Activated T-cell treated with anti-CD3 and anti-CD28 coated beads, Interleukin-2, amount 50 U/mL, for 24 hours (primary cell): Measurements from ENCODE around the gene SYNGR2.
A peak's percentile ranks its signal among the peaks of the same experiment; 100 is the strongest.

Experiments
- DNase-seq: peaks from one replicate; pipeline ENCODE4 v3.0.0-alpha.2; 2020
- H3K27ac Mint-ChIP-seq: 2 replicates; pipeline ENCODE4 v1.8.0; 2020; ENCODE audit warnings: mild to moderate bottlenecking, mixed read lengths
- H3K27me3 Mint-ChIP-seq: 2 replicates; pipeline ENCODE4 v1.8.0; 2020; ENCODE audit warnings: mixed read lengths
- H3K36me3 Mint-ChIP-seq: 2 replicates; pipeline ENCODE4 v1.8.0; 2020; ENCODE audit warnings: low read depth, mixed read lengths
- H3K4me1 Mint-ChIP-seq: 2 replicates; pipeline ENCODE4 v1.8.0; 2020; ENCODE audit warnings: low read depth, mixed read lengths
- H3K4me3 Mint-ChIP-seq: 2 replicates; pipeline ENCODE4 v1.8.0; 2020; ENCODE audit warnings: mild to moderate bottlenecking, moderate library complexity, mixed read lengths
- H3K9me3 Mint-ChIP-seq: 2 replicates; pipeline ENCODE4 v1.8.0; 2020; ENCODE audit warnings: mixed read lengths

Gene SYNGR2

GRCh38 chr17:78126895-78127238 is 41.5 kb upstream of the SYNGR2 start:
- Mint-ChIP-seq H3K27ac (peak overlapping the region; percentile 92), H3K27me3 (no peaks in the 10 kb centered on the region), H3K4me1 (peaks cover 70% of the 10 kb centered on the region), H3K36me3 (peaks cover 53% of the 10 kb centered on the region), H3K4me3 (peak overlapping the region; percentile 89), H3K9me3 (no peaks in the 10 kb centered on the region)
- no peak for DNase-seq

GRCh38 chr17:78127239-78127887 is 41.0 kb upstream of the SYNGR2 start:
- peak; percentile 76 for DNase-seq
- peaks cover 48% of the 10 kb centered on the region for H3K36me3 Mint-ChIP-seq
- H3K4me1 Mint-ChIP-seq = peaks cover 65% of the 10 kb centered on the region
- peak overlapping the region; percentile 92 for H3K27ac Mint-ChIP-seq
- H3K27me3 Mint-ChIP-seq = no peaks in the 10 kb centered on the region
- peak overlapping the region; percentile 89 for H3K4me3 Mint-ChIP-seq
- H3K9me3 Mint-ChIP-seq = no peaks in the 10 kb centered on the region

DNA sequence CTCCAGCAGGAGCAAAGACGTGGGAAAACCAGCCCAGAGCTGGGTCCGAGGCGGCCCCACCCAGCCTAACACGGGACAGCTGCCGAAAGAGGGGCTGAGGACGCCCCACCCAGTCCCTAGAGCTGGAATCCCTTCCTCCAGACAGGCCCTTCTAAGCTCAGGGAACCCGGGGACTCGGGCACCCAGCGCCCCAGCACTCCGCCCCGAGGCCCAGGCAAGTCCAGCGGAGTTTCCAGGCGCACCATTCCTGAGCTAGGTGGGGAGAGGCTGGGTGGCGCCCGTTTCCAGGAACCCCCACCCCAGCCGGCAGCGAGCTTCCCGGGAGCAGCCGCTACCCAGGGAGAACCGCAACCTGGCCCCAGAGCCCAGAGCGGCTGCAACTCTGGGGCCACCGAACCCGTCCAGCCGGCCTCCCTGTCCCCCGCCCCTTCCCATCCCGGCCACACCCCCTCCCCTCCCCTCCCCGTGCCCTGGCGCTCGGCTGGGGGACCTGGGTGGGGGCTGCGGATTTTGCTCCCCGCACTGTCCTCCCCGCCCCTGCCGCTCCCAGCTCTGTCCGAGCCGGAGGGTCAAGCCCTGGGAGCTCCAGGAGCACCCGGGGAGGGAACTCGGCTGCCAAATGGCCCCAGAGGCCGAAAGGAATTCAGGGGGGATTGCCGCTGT is 40.4 kb upstream of the SYNGR2 start:
- peak; percentile 60 for DNase-seq
- H3K4me1 Mint-ChIP-seq = peaks cover 64% of the 10 kb centered on the region
- H3K36me3 Mint-ChIP-seq = peaks cover 47% of the 10 kb centered on the region
- H3K9me3 Mint-ChIP-seq = no peaks in the 10 kb centered on the region
- no peaks in the 10 kb centered on the region for H3K27me3 Mint-ChIP-seq
- peak overlapping the region; percentile 92 for H3K27ac Mint-ChIP-seq
- peak overlapping the region; percentile 89 for H3K4me3 Mint-ChIP-seq

- Mint-ChIP-seq H3K27me3 (no peaks in the 10 kb centered on the region), H3K4me1 (peaks cover 66% of the 10 kb centered on the region), H3K27ac (peak within 1 kb of the TSS; percentile 97), H3K4me3 (peak within 1 kb of the TSS; percentile 93), H3K9me3 (no peaks in the 10 kb centered on the region), H3K36me3 (peaks cover 47% of the 10 kb centered on the region)
- peak; percentile 76 for DNase-seq
Measured at GRCh38 chr17:78128551-78129350, 39.6 kb upstream of the SYNGR2 start, which contains the start of gene TMC6. Gene TMC6 (minus strand): TSS chr17:78128755. CDS start chr17:78126832, 1,923 bp downstream.

DNA sequence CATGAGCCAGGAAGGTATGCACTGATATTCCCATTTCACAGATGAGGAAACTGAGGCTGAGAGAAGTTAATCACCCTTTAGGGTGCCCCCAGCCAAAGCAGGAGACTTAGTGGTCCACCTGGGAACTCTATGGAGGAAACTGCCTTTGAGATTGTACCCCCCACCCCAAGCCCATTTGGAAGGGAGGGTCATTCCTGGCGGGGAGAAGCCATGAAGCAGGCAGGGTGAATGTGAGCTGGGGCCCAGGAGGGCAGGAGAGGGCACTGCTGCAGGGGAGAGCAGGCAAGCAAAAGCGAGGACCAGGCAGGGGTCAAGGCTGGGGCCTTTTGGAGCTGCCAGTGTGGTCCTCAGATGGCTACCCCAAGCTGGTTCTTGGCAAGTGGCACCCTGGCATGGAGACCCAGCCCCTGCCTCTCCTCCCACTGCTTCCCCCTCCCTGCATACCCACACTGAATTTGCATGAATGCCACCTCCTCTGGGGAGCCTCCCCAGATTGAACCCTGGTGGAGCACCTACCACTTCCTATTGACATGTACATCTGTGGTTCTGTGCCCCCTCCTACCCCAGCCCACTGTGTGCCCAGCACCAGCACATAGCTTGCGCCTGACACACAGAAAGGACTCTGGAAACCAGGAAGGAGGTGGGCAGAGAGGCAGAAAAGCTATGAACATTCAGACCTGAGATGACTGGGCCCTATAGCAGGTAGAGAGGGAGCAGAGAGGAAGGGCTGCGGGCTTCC is 38.9 kb upstream of the SYNGR2 start:
- peaks cover 66% of the 10 kb centered on the region for H3K4me1 Mint-ChIP-seq
- peak overlapping the region; percentile 97 for H3K27ac Mint-ChIP-seq
- H3K27me3 Mint-ChIP-seq = no peaks in the 10 kb centered on the region
- no peaks in the 10 kb centered on the region for H3K9me3 Mint-ChIP-seq
- peaks cover 47% of the 10 kb centered on the region for H3K36me3 Mint-ChIP-seq
- H3K4me3 Mint-ChIP-seq = peak overlapping the region; percentile 93
- peak; percentile 54 for DNase-seq

DNA sequence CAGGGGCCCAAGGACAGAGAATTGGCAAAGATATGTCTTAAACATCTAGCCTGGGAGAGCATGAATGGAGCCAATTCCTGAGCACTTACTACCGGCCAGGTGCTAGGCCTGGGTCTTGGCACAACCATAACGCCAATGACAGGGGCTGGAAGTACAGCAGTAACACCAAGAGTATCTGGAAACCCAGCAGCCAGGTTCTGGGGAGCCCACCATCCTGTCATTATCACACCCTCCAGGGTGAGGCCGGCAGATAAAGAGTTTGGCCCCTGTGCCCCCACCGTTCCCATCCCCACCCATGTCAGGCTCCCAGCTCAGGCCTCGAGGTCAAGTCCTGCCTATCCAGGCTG is 38.3 kb upstream of the SYNGR2 start:
- Mint-ChIP-seq H3K27me3 (no peaks in the 10 kb centered on the region), H3K36me3 (peaks cover 50% of the 10 kb centered on the region), H3K4me3 (peak overlapping the region; percentile 93), H3K4me1 (peaks cover 67% of the 10 kb centered on the region), H3K9me3 (no peaks in the 10 kb centered on the region), H3K27ac (peak overlapping the region; percentile 97)
- DNase-seq = no peak

DNA sequence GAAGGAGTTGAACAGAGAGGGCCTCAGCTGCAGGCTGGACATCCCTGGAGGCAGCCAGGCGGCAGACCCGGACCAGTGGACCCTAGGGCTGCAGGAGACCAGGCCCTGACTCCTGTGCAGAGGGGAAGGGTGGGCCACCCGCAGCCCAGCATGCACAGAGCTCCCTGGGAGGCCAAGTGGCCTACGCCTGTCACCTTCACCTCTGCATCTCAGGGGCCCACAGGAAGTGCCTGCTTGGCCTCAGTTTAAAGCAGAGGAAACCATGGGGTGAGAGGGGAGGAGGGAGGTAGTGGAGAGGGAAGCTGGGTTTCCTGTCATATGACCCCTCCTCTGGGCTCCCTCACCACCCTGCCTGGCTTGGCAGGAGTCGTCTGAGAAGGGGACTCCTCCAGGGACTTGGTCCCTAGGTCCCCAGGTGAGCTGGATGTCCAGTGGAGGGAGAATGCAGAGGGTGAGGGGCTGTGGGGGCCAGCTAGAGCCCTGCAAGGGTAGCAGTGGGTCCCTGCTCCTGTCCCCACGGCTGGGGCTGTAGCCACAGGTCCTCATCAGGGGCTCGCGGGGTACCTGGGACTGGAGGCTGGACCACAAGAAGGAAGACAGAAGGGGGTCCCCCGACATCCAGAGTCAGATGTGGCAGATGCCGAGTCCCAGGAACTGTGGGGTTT is 37.8 kb upstream of the SYNGR2 start, which contains the start of gene TMC8:
Gene TMC8 (plus strand): TSS at position 335 of the 665 bp plus-strand sequence. CDS start 818 bp downstream, outside the sequence.
- Mint-ChIP-seq H3K36me3 (peaks cover 54% of the 10 kb centered on the region), H3K27me3 (no peaks in the 10 kb centered on the region), H3K4me1 (peaks cover 70% of the 10 kb centered on the region), H3K9me3 (no peaks in the 10 kb centered on the region), H3K4me3 (peak within 1 kb of the TSS; percentile 93), H3K27ac (peak within 1 kb of the TSS; percentile 97)
- DNase-seq = peak; percentile 76

- peak overlapping the region; percentile 93 for H3K4me3 Mint-ChIP-seq
- no peaks in the 10 kb centered on the region for H3K27me3 Mint-ChIP-seq
- H3K4me1 Mint-ChIP-seq = peaks cover 71% of the 10 kb centered on the region
- peaks cover 59% of the 10 kb centered on the region for H3K36me3 Mint-ChIP-seq
- peak overlapping the region; percentile 97 for H3K27ac Mint-ChIP-seq
- peak; percentile 83 for DNase-seq
- H3K9me3 Mint-ChIP-seq = no peaks in the 10 kb centered on the region
Measured at GRCh38 chr17:78131172-78132083, 37.0 kb upstream of the SYNGR2 start.

GRCh38 chr17:78132084-78132676 is 36.2 kb upstream of the SYNGR2 start:
- DNase-seq = no peak
- H3K36me3 Mint-ChIP-seq = peaks cover 62% of the 10 kb centered on the region
- H3K27me3 Mint-ChIP-seq = no peaks in the 10 kb centered on the region
- peaks cover 72% of the 10 kb centered on the region for H3K4me1 Mint-ChIP-seq
- H3K9me3 Mint-ChIP-seq = no peaks in the 10 kb centered on the region
- peak overlapping the region; percentile 93 for H3K4me3 Mint-ChIP-seq
- H3K27ac Mint-ChIP-seq = peak overlapping the region; percentile 88

DNA sequence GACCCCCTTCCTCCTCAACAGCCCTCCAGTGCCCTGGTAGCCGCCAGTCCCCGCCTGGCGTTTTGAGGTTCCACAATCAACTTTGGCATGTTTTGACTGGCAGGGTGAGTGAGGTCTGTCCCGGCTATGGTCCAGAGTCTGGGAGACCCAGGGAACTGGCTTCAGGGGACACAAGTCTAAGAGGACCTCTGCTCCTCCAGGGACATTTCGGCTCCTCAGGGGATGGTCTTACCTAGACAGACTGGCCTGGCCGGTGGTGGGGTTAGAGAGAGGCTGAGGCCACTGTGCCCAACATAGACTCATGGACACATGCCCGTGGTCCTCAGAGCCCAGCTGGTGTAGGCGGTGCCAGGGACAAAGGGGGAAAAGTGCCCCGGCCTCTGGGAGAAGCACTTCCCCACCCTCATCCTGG is 35.6 kb upstream of the SYNGR2 start:
- Mint-ChIP-seq H3K36me3 (peaks cover 62% of the 10 kb centered on the region), H3K27me3 (no peaks in the 10 kb centered on the region), H3K9me3 (no peaks in the 10 kb centered on the region), H3K4me1 (peaks cover 75% of the 10 kb centered on the region), H3K27ac (peak overlapping the region; percentile 79), H3K4me3 (peak overlapping the region; percentile 93)
- DNase-seq = no peak

GRCh38 chr17:78133179-78133951 is 35.0 kb upstream of the SYNGR2 start:
- Mint-ChIP-seq H3K27me3 (no peaks in the 10 kb centered on the region), H3K9me3 (no peaks in the 10 kb centered on the region), H3K36me3 (peaks cover 65% of the 10 kb centered on the region), H3K4me3 (peak overlapping the region; percentile 93), H3K27ac (peak overlapping the region; percentile 79), H3K4me1 (peaks cover 80% of the 10 kb centered on the region)
- no peak for DNase-seq
